NCI-H69 (cell line): ENCODE results near the gene PCBP2.

ENCODE experiments used
- DNase-seq: peaks from one replicate; lab custom pipeline; 2025; lab: John Stamatoyannopoulos, UW

The PCBP2 gene

GRCh38 chr12:53508534-53509170 is 56.8 kb downstream of the PCBP2 start:
- peak; percentile 87 for DNase-seq

- no peak for DNase-seq
Measured at GRCh38 chr12:53510181-53510812, 58.4 kb downstream of the PCBP2 start.

- no peak for DNase-seq
Measured at GRCh38 chr12:53513712-53514410, 62.0 kb downstream of the PCBP2 start.

- no peak for DNase-seq
Measured at GRCh38 chr12:53514628-53515290, 62.9 kb downstream of the PCBP2 start.

- DNase-seq, result no peak
Measured at GRCh38 chr12:53515291-53515680, 63.4 kb downstream of the PCBP2 start.

GRCh38 chr12:53516758-53517455 is 65.0 kb downstream of the PCBP2 start:
- no peak for DNase-seq

- DNase-seq, result no peak
Measured at GRCh38 chr12:53518381-53518780, 66.5 kb downstream of the PCBP2 start.

GRCh38 chr12:53523131-53523530 is 71.2 kb downstream of the PCBP2 start:
- no peak for DNase-seq

- DNase-seq, result no peak
Measured at GRCh38 chr12:53524476-53524875, 72.6 kb downstream of the PCBP2 start.

GRCh38 chr12:53530061-53530460 is 78.2 kb downstream of the PCBP2 start:
- peak; percentile 88 for DNase-seq
